Osteocyte (in vitro differentiated cells): ENCODE results near the gene BRINP1. TPM values are rescaled to one million over a fixed set of nuclear protein-coding genes. Genes with fewer than 3 reads are reported as not detected.

ENCODE experiments used
- DNase-seq: peaks from one replicate; pipeline ENCODE4 v3.0.0; 2021; ENCODE audit warnings: mixed read lengths; ENCODE audit not compliant: unreplicated experiment; ENCODE audit errors: extremely low spot score
- H3K27ac Mint-ChIP-seq: one replicate; pipeline ENCODE4 v1.8.0; 2021; ENCODE audit warnings: mild to moderate bottlenecking, mixed read lengths; ENCODE audit not compliant: unreplicated experiment
- H3K27me3 Mint-ChIP-seq: one replicate; pipeline ENCODE4 v1.8.0; 2021; ENCODE audit warnings: mixed read lengths; ENCODE audit not compliant: unreplicated experiment
- H3K36me3 Mint-ChIP-seq: one replicate; pipeline ENCODE4 v1.8.0; 2021; ENCODE audit warnings: mixed read lengths; ENCODE audit not compliant: unreplicated experiment
- H3K4me1 Mint-ChIP-seq: one replicate; pipeline ENCODE4 v1.8.0; 2021; ENCODE audit warnings: mixed read lengths; ENCODE audit not compliant: unreplicated experiment
- H3K4me3 Mint-ChIP-seq: one replicate; pipeline ENCODE4 v1.8.0; 2021; ENCODE audit warnings: mild to moderate bottlenecking, moderate library complexity, mixed read lengths; ENCODE audit not compliant: unreplicated experiment
- H3K9me3 Mint-ChIP-seq: one replicate; pipeline ENCODE4 v1.8.0; 2021; ENCODE audit warnings: mixed read lengths; ENCODE audit not compliant: unreplicated experiment
- total RNA-seq: library from RNA; stranded (reverse); gene quantifications from 2 replicates; pipeline ENCODE4 v1.2.1, GENCODE V29; 2021
- TF ChIP-seq, protein P1 (sequence below): fragments of 200-600 bp; sonication (generic); IDR thresholded peaks from 2 replicates; pipeline ENCODE4 v1.5.0; 2021; ENCODE audit warnings: antibody characterized with exemption, mild to moderate bottlenecking, moderate library complexity

BRINP1 gene
- total RNA-seq, 1 donor from 2014 or later: 0.16 TPM

DNA sequence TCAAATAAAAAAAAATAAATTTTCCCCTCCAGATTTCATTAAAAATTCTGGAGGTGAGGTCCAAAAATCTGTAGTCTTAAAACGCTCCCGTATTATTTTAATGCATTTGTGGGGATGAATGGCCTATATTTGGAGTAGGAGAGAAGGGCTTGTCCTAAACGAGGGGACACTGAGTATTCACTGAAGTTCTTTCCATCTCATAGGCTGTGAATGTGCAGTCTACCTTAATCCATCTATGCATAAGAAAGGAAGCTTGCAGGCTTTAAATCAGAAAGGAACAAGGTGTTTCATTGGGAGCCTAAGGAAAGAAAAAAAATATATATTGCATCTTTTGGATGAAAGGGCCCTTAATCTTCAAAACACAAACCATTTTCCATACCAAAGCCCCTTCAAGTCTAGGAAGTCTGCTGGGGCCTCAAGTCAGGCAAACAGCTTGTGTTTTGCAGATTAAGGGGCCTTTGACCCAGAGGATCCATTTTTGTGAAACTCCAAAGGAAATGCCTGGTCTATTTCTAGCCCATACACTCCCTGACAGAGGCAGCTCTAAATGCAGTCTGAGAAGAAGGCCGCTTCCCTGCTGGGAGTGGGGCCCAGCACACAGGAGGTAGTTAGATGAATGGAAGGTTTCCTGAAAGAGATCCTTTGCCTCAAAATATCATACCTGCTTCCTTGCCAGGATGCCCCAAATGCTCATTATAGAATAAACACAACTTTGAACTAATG, 35.6 kb downstream of the BRINP1 start:
- TF ChIP-seq, protein P1, sequence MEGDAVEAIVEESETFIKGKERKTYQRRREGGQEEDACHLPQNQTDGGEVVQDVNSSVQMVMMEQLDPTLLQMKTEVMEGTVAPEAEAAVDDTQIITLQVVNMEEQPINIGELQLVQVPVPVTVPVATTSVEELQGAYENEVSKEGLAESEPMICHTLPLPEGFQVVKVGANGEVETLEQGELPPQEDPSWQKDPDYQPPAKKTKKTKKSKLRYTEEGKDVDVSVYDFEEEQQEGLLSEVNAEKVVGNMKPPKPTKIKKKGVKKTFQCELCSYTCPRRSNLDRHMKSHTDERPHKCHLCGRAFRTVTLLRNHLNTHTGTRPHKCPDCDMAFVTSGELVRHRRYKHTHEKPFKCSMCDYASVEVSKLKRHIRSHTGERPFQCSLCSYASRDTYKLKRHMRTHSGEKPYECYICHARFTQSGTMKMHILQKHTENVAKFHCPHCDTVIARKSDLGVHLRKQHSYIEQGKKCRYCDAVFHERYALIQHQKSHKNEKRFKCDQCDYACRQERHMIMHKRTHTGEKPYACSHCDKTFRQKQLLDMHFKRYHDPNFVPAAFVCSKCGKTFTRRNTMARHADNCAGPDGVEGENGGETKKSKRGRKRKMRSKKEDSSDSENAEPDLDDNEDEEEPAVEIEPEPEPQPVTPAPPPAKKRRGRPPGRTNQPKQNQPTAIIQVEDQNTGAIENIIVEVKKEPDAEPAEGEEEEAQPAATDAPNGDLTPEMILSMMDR: no peak
- no peak overlapping the region for H3K4me3 Mint-ChIP-seq
- no peak for DNase-seq
- H3K4me1 Mint-ChIP-seq: no peaks in the 10 kb centered on the region
- H3K27ac Mint-ChIP-seq: no peak overlapping the region
- H3K36me3 Mint-ChIP-seq: no peaks in the 10 kb centered on the region
- no peaks in the 10 kb centered on the region for H3K27me3 Mint-ChIP-seq
- peaks cover 31% of the 10 kb centered on the region for H3K9me3 Mint-ChIP-seq

DNA sequence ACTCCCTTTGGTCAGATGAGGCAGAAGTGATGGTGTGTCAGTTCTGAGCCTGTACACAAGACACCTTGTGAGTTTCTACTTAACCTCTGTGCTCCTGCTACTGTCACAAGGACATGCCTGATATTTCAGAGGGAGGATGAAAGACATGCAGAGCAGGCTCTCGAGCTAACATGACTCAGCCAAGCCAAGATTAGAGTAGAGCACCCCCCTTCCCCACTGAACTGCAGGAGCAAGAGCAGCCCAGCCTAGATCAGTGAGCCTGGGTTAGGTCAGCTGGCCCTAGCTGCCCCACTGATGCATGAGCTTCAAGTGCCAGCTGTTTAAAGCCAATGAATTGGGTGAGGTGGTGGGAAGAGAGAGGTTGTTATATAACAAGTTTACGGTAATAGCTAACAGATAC, 36.7 kb downstream of the BRINP1 start:
- DNase-seq: no peak
- no peaks in the 10 kb centered on the region for H3K36me3 Mint-ChIP-seq
- H3K27ac Mint-ChIP-seq: no peak overlapping the region
- H3K4me1 Mint-ChIP-seq: no peaks in the 10 kb centered on the region
- no peak overlapping the region for H3K4me3 Mint-ChIP-seq
- peaks cover 42% of the 10 kb centered on the region for H3K9me3 Mint-ChIP-seq
- no peaks in the 10 kb centered on the region for H3K27me3 Mint-ChIP-seq
- TF ChIP-seq, protein P1: no peak

DNA sequence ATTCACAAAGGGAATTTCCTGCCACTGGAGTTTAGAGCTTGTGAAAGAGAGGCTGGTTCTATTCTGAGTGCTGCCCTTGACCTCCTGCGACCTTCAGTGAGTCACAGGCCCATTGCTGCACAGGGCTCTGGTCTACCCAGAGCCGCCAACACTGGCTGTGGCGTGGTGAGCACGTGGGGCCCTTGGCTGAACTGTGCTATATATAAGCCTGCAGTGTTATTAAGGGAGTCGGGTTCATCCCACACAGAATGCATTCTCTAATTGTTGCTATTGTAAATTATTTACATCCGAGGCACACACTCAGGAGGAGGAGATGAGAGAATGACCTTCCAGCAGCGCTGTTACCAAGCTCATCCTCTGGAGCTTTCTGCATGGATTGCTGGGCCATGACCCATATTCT, 47.1 kb downstream of the BRINP1 start:
- peaks cover 33% of the 10 kb centered on the region for H3K9me3 Mint-ChIP-seq
- no peaks in the 10 kb centered on the region for H3K27me3 Mint-ChIP-seq
- H3K4me3 Mint-ChIP-seq: no peak overlapping the region
- H3K27ac Mint-ChIP-seq: no peak overlapping the region
- H3K4me1 Mint-ChIP-seq: no peaks in the 10 kb centered on the region
- H3K36me3 Mint-ChIP-seq: no peaks in the 10 kb centered on the region
- TF ChIP-seq, protein P1: no peak
- no peak for DNase-seq

DNA sequence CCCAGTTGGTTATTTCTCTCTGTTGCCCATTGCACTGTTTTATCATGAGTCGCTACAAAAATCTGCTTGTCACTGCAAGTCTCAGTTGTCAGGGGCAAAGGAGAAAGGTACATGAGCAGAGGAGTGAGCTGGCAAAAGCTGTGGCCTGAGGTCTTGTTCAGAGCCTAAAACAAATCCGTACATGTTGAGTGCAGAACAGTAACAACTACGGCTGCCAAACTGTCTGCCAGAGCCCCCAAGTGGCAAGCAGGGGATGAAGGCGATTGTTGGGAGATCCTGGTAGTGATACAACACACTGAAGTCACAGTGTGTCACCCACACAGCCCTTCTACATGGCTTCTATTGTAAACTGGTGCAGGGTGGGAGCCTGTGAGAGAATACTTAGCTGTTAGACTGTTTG, 50.9 kb downstream of the BRINP1 start:
- DNase-seq: no peak
- Mint-ChIP-seq H3K4me1 (no peaks in the 10 kb centered on the region), H3K36me3 (no peaks in the 10 kb centered on the region), H3K4me3 (no peak overlapping the region), H3K27me3 (no peaks in the 10 kb centered on the region), H3K27ac (no peak overlapping the region), H3K9me3 (peaks cover 33% of the 10 kb centered on the region)
- TF ChIP-seq, protein P1: no peak

DNA sequence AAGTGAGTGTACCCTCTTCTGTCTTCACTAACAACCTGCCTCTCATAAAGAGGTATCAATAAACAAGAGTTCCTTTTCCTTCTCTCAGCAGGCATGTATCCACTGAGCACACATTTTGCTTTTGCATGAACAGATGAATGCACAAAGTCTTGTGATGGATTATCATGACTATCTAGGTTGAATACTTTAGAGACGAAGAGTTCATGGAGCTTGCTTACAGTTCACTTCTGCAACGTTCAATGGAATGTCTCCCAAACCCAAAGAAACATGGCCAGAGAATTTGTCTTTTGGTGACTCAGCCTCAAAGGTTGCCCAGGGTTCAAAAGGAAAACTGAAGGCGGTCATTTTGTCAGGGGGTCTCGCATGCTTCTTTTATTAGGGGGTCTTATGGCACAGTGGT, 55.4 kb downstream of the BRINP1 start:
- Mint-ChIP-seq H3K27ac (no peak overlapping the region), H3K36me3 (no peaks in the 10 kb centered on the region), H3K4me3 (no peak overlapping the region), H3K9me3 (peaks cover 56% of the 10 kb centered on the region), H3K27me3 (no peaks in the 10 kb centered on the region), H3K4me1 (no peaks in the 10 kb centered on the region)
- DNase-seq: no peak
- TF ChIP-seq, protein P1: no peak
